Transverse colon (tissue), 4 donors: ENCODE results near the gene REG3G. TPM values are rescaled to one million over a fixed set of nuclear protein-coding genes. Genes with fewer than 3 reads are reported as not detected.

ENCODE experiments used
- DNase-seq: peaks from one replicate; pipeline ENCODE4 v3.0.0-alpha.2; 2019
- H3K27ac ChIP-seq, 4 donors: fragments of 200-600 bp; sonication (generic); 2 replicates each; pipeline ENCODE4 v1.5.1; 2016 to 2018; ENCODE audit warnings: inconsistent platforms in 4 of 4
- H3K27me3 ChIP-seq: fragments of 200-600 bp; sonication (generic); 2 replicates; pipeline ENCODE4 v1.5.1; 2017; ENCODE audit warnings: inconsistent platforms
- H3K36me3 ChIP-seq, 4 donors: fragments of 200-600 bp; sonication (generic); 2 replicates each; pipeline ENCODE4 v1.5.1; 2017 to 2019; ENCODE audit warnings: inconsistent platforms in 4 of 4
- H3K4me1 ChIP-seq, 4 donors: fragments of 200-600 bp; sonication (generic); 2 replicates each; pipeline ENCODE4 v1.5.1; 2017 to 2020; ENCODE audit warnings: inconsistent platforms in 4 of 4
- H3K4me3 ChIP-seq, 4 donors: fragments of 200-600 bp; sonication (generic); 1 replicate in 1 of 4; 2 replicates in 3 of 4; pipeline versions ENCODE4 v1.5.1 to v1.6.1; 2017 to 2019; ENCODE audit warnings: inconsistent platforms in 4 of 4
- H3K9me3 ChIP-seq, 2 donors: fragments of 200-600 bp; sonication (generic); 2 replicates each; pipeline ENCODE4 v1.5.1; 2017 to 2019; ENCODE audit warnings: inconsistent platforms in 2 of 2
- EP300 ChIP-seq: sonication (generic); formaldehyde crosslinking; IDR thresholded peaks from one replicate; pipeline ENCODE4 v1.6.1; 2017; ENCODE audit warnings: antibody characterized with exemption, low read depth
- POLR2A ChIP-seq: fragments of 450-650 bp; IDR thresholded peaks from one replicate; pipeline ENCODE4 v1.6.1; 2016; ENCODE audit warnings: antibody characterized with exemption, mild to moderate bottlenecking, moderate library complexity
- POLR2AphosphoS5 ChIP-seq, 3 donors: sonication (generic); formaldehyde crosslinking; IDR thresholded peaks; one replicate each; pipeline ENCODE4 v1.6.1; 2016; ENCODE audit warnings: antibody characterized with exemption in 3 of 3
- WGBS, 2 donors: methylation state at CpG; one replicate each; pipeline ENCODE4 v1.1.5; 2018; ENCODE audit warnings: low coverage in 1 of 2; 5-methylcytosine and 5-hydroxymethylcytosine counted together
- in situ Hi-C, 4 donors: fragments of 200-750 bp; cut with MboI; loops; one replicate each; pipeline versions ENCODE4 v1.15.0 to v1.15.1; 2017; ENCODE audit warnings: low sequenced_read_pairs in 3 of 4, low pct_ligation_motif_present in 1 of 4, low pct_unique_long_range_greater_than_20kb in 1 of 4
- intact Hi-C: fragments of 100-400 bp; cut with DNase I; formaldehyde crosslinking; loops from one replicate; pipeline ENCODE4 v1.15.1; 2023; ENCODE audit warnings: low total_unique reads
- total RNA-seq, 4 donors: library from RNA; depleted of rRNA; stranded (reverse); fragments of >200 nt; gene quantifications; one replicate each; pipeline ENCODE4 v1.1.0, GENCODE V29; 2016
- TF ChIP-seq, protein P1 (sequence below), 5 experiments: fragments of 200-600 bp in 3 of 5; fragments of 450-650 bp in 2 of 5; sonication (generic) in 3 of 5; IDR thresholded peaks; 1 replicate in 2 of 5; 2 replicates in 3 of 5; pipeline ENCODE4 v1.5.1; 2016 to 2017; ENCODE audit warnings: antibody characterized with exemption in 5 of 5, inconsistent platforms in 3 of 5, mild to moderate bottlenecking in 2 of 5, moderate library complexity in 1 of 5

Gene REG3G
- total RNA-seq, 4 donors from 2014 or later, result not detected

DNA sequence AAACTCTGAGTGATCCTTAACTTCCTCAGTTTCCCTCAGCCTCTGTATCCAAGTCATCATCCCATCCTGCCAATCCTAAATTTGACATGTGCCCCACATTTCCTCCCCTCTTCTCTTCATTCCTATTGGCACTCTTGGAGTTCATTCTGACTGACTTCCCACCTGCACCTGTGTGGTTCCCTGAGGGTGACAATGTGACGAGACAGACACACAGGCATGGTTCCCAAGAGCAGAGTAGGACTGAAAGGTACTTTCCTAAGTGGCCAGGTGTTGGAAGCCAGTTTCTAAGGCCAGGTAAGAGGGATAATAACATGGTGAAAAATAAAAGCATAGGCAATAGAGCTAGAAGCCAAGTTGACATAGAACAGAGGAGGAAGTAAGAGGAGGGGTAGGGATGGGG lies 24.2 kb upstream of the REG3G start:
- Histone ChIP-seq H3K27me3 (no peaks in the 10 kb centered on the region), H3K27ac (no peak overlapping the region), H3K36me3 (no peaks in the 10 kb centered on the region), H3K4me3 (no peak overlapping the region), H3K4me1 (no peaks in the 10 kb centered on the region), H3K9me3 (no peaks in the 10 kb centered on the region)
- DNase-seq, result no peak
- 86% methylated on average over 1 of the region's 1 CpG; no CpG with 5 or more reads in 1 of the 2 donors for WGBS, 2 donors
- intact Hi-C loops, result no loop called here
- TF ChIP-seq, protein P1, sequence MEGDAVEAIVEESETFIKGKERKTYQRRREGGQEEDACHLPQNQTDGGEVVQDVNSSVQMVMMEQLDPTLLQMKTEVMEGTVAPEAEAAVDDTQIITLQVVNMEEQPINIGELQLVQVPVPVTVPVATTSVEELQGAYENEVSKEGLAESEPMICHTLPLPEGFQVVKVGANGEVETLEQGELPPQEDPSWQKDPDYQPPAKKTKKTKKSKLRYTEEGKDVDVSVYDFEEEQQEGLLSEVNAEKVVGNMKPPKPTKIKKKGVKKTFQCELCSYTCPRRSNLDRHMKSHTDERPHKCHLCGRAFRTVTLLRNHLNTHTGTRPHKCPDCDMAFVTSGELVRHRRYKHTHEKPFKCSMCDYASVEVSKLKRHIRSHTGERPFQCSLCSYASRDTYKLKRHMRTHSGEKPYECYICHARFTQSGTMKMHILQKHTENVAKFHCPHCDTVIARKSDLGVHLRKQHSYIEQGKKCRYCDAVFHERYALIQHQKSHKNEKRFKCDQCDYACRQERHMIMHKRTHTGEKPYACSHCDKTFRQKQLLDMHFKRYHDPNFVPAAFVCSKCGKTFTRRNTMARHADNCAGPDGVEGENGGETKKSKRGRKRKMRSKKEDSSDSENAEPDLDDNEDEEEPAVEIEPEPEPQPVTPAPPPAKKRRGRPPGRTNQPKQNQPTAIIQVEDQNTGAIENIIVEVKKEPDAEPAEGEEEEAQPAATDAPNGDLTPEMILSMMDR (IDR thresholded peaks at IDR 0.05), result no peak
- TF ChIP-seq POLR2A (no peak), EP300 (no peak), POLR2AphosphoS5 (IDR thresholded peaks at IDR 0.05) (no peak)
- in situ Hi-C loops, result no loop called here

DNA sequence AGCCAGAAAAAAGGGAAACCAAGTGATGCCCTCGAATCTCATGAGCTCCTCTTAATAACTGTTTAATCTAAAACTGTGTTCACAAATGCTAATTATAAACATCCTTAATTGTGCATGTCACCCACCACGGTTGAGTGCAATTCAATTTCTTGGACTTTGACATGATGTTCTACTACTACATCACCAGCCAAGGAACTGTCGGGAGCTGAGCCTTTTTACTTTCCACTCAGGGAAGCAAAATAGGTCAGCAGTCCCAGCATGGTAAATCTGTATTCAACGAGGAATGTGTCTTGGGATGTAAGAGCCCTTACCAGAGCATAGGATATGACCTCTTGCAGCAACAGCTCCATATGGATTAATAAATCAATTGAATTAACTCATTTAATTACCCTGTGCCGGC lies 20.8 kb upstream of the REG3G start:
- 40 to 43% methylated on average over 5 of the region's 5 CpGs for WGBS, 2 donors
- in situ Hi-C loops, result no loop called here
- intact Hi-C loops, result no loop called here
- no peaks in the 10 kb centered on the region for H3K9me3 ChIP-seq
- no peak overlapping the region for H3K4me3 ChIP-seq
- H3K27ac ChIP-seq, result no peak overlapping the region
- no peaks in the 10 kb centered on the region for H3K4me1 ChIP-seq
- H3K27me3 ChIP-seq, result no peaks in the 10 kb centered on the region
- no peaks in the 10 kb centered on the region for H3K36me3 ChIP-seq
- TF ChIP-seq, protein P1 (IDR thresholded peaks at IDR 0.05), result no peak
- no peak for TF ChIP-seq POLR2A
- TF ChIP-seq POLR2AphosphoS5 (IDR thresholded peaks at IDR 0.05), result no peak
- TF ChIP-seq EP300, result no peak
- no peak for DNase-seq

DNA sequence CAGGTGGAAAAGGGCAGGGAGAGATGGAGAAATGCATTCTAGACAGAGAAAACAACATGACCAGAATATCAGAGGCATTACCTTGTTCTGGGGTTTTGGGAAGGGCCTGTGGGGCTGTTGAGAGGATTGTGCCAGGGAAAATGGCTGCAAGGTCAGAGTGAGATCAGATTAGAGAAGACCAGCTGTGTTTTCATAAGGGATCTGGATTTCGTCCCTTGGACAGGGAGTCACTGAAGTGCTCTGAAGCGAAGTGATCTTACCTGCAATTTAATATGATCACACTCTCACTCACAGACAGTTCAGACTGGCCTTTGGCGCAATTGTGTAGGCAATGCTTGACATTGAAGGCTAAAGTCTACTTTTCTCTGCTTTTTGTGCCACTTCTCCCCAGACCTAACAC lies 20.3 kb upstream of the REG3G start:
- Histone ChIP-seq H3K4me1 (no peaks in the 10 kb centered on the region), H3K27ac (no peak overlapping the region), H3K27me3 (no peaks in the 10 kb centered on the region), H3K9me3 (no peaks in the 10 kb centered on the region), H3K4me3 (no peak overlapping the region), H3K36me3 (no peaks in the 10 kb centered on the region)
- 56 to 60% methylated on average over 1 to 3 of the region's 3 CpGs for WGBS, 2 donors
- intact Hi-C loops, result no loop called here
- in situ Hi-C loops, result no loop called here
- TF ChIP-seq POLR2A (no peak), POLR2AphosphoS5 (IDR thresholded peaks at IDR 0.05) (no peak), EP300 (no peak)
- TF ChIP-seq, protein P1 (IDR thresholded peaks at IDR 0.05), result no peak
- no peak for DNase-seq

DNA sequence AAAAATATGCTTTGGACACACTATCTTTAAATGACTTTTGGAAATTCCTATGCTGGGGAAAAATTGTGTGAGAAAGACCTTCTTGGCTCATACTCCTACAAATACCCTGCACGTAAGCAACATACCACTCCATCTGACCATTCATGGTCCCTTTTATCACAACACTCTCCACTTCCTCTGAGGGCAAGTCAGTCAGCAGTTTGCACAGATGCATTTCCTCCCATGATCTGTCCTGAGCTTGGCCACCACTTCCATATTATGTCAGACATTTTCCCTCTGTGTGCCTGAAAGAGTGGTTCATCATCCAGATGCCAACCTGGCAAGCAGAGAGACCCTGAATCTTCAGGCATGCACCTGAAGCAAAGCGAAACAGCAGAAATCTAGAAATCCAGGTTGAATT lies 16.1 kb upstream of the REG3G start:
- no peaks in the 10 kb centered on the region for H3K9me3 ChIP-seq
- H3K27me3 ChIP-seq, result no peaks in the 10 kb centered on the region
- in situ Hi-C loops (no loop called here), intact Hi-C loops (no loop called here)
- WGBS, 2 donors, result 82% methylated on average over 2 of the region's 2 CpGs; no CpG with 5 or more reads in 1 of the 2 donors
- no peak overlapping the region for H3K27ac ChIP-seq
- no peak overlapping the region for H3K4me3 ChIP-seq
- no peak for DNase-seq
- TF ChIP-seq, protein P1 (IDR thresholded peaks at IDR 0.05), result no peak
- no peak for TF ChIP-seq POLR2AphosphoS5 (IDR thresholded peaks at IDR 0.05)
- TF ChIP-seq EP300, result no peak
- no peak for TF ChIP-seq POLR2A
- no peaks in the 10 kb centered on the region for H3K4me1 ChIP-seq
- H3K36me3 ChIP-seq, result no peaks in the 10 kb centered on the region
